ENCODE measurements around the gene RASA4.
"Not testable (repeated sequence)": the region's sequence is repeated elsewhere in the genome, so short reads cannot be mapped to it uniquely, and the experiment has no call there.

The RASA4 gene

DNA sequence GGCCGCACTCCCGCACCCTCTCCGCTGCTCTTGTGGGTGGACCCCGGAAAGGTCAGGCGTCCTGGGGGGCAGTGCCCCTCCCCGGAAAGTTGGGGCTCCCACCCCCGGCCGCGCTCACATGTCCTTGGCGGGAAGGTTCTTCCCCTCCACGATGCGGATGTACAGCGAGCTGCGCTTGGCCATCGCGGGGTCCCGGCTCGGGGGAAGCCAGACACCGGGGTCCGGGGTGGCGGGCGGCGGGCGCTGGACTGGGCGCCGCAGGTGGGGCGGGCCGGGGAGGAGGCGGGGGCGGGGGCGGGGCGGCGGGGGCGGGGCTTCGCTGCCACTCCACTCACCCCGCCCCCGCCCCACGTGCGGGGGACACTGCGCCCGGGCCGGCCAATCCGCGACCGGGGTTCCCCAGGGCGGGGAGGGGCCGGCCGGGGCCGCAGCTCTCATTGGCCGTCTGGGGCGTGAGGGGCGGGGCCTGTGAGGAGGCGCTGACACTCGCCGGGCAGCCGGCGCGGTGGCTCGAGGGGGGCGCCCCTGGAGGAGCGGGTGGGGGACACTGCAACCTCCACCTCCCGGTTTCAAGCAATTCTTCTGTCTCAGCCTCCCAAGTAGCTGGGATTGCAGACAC lies at the start of gene RASA4:
TSS of gene RASA4 (minus strand) at position 250 of the 619 bp plus-strand sequence. CDS start at position 183, 67 bp downstream.
- DNase-seq, result not testable (repeated sequence)

DNA sequence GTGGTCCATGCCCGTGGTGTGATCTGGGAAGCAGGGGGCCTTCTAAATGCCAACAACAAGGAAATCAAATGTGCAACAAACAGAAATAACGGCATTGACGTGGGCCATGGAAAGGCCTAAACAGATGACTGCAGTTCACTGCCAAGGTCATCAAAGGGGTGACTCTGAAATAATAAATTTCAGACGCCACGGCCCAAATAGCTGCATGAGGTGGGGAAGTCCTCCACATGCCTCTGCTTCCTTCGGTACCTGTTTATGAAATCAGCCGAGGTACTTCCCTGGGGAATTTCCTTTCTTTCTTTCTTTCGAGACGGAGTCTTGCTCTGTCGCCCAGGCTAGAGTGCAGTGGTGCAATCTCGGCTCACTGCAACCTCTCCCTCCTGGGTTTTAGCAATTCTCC lies 48.2 kb upstream of the RASA4 start:
- DNase-seq, result not testable (repeated sequence)

DNA sequence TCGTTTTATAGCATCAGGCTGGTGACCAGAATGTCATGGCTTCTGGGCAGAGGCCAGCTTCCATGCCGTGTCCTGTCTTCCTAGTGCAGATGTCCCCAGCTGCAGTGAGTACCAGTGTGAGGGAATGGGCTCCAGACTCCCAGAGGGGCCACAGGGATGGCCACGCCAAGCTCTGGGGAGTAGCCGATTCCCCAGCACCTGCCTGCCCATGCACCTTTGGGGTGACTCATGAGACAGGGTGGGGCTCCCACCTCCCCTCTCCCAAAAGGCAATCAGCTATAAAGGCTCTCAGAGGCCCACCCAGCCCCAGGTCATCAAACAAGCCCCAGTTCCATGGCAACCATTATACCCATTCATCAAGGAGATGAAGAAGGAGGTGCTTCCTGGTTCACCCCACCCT lies 33.4 kb upstream of the RASA4 start, which contains the start of gene SPDYE2B:
TSS of gene SPDYE2B (plus strand) at position 396 of the 400 bp plus-strand sequence. CDS start 2,030 bp downstream, outside the sequence.
- DNase-seq, result not testable (repeated sequence)

DNA sequence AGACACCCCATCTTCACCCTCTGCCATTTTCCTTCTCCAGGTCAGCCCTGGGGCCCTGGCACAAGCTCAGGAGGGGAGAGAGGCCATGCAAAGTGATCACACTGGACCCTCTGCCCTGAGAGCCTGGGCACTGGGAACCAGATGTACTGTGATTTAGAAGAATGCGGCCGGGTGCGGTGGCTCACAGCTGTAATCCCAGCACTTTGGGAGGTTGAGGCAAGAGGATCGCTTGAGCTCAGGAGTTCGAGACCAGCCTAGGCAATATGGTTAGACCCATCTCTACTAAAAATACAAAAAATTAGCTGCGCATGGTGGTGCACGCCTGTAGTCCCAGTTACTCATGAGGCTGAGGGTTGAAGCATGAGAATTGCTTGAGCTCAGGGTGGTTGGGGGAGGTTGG lies 31.3 kb upstream of the RASA4 start:
- DNase-seq, result not testable (repeated sequence)

DNA sequence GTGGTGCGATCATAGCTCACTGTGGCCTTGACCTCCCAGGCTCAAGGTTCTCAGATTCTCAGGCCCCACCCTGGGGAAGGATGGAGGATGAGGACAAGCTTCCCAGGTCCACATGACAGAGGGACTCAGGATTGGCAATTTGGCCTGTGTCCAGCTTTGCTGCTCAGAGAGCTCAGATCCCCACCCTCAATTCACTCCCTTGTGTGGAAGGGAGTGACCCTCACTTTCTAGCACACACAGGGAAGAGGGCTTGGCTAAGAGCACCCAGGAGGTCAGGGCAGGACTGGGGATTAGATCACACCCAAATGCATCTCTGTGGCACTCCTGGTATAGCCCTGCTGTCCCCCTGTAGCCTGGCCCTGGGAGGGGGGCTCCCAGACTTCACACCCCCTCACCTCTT lies 26.8 kb upstream of the RASA4 start:
- not testable (repeated sequence) for DNase-seq

DNA sequence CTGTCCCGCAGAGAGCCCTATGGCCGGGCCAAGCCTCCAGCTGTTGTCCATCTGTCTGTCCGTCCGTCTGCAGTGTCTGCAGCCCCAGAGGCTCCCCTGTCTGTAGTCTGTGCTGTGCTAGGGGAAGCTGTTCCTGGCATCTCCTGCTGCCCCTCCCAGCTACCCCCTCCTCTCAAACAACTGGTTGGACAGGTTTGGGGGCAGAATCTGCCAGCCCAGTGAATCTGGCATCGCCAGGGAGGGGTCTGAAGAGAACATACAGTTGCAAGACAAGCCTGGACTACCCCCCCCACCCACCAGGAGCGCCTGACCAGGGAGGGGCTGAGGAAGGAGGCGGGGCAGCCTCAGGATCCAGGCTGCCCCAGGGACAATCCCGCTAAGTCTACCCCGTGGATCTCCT lies 26.1 kb upstream of the RASA4 start, which contains the start of gene UPK3BL1:
TSS of gene UPK3BL1 (minus strand) at position 101 of the 400 bp plus-strand sequence. CDS start at position 51, 50 bp downstream.
- DNase-seq, result not testable (repeated sequence)

DNA sequence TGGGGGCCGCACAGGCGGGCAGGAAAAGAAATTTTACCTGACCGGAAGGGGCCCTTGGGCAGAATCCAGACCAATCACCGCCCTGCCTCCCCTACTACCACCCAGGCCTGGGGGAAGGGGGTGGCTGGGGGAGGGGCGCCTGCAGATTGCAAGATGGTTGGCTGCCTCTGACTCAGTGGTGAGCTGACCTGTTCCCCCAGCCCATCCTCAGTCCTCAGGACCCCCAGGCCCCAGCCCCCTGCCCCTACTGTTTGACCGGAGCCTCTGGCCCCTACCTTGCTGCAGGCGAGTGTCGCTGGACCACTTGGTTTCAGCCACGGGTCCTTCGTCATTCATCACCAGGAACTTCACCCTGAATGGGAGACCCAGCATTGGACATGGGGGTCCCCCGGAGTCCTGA lies 22.3 kb upstream of the RASA4 start:
- not testable (repeated sequence) for DNase-seq

DNA sequence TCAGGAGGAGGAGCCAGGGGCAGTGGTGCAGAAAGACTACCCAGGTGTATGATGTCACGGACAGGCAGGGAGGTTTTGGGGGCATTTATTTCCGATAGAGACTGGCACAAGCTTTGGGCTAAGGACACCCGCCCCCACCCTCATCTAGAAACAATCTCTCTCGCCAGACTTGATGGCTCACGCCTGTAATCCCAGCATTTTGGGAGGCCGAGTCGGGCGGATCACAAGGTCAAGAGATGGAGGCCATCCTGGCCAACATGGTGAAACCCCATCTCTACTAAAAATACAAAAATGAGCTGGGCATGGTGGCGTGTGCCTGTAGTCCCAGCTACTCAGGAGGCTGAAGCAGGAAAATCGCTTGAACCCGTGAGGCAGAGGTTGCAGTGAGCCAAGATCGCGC lies 20.4 kb upstream of the RASA4 start:
- DNase-seq, result not testable (repeated sequence)

DNA sequence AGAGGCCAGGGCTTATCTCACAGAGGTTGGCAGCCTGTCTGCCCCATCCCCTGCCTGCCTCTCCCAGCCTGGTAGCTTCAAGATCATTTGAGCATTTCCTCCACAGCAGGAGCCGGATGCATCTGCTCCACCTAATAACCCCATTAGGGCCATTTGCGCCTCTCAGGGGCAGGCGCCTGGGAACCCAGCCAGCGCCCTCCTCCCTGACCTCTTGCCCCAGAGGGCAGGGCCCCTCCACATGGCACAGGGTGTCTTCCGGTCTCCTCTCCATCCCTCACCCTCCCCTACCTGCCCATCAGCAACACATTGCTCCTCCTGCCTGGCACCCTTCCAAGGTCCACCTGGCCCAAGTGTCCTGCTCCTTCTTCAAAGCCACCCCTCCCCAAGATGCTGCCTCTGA lies 18.8 kb upstream of the RASA4 start:
- not testable (repeated sequence) for DNase-seq

DNA sequence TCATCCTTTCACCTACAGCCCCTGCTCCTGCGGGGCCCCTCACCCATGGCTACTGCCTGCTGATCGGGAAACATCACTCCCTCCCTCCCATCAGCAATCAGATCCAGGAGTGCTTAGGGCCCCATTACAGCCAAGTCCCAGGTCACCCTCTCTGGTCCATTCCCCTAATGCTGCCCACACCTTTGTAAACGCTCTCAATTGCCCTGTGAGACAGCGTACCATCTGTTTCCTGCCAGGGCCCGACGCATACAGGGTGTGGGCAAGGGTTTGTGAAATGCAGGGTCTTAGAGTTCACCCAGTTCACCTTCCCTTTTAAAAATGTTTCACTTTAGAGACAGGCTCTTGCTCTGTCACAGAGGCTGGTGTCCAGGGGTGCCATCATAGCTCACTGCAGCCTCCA lies 17.7 kb upstream of the RASA4 start:
- DNase-seq, result not testable (repeated sequence)

DNA sequence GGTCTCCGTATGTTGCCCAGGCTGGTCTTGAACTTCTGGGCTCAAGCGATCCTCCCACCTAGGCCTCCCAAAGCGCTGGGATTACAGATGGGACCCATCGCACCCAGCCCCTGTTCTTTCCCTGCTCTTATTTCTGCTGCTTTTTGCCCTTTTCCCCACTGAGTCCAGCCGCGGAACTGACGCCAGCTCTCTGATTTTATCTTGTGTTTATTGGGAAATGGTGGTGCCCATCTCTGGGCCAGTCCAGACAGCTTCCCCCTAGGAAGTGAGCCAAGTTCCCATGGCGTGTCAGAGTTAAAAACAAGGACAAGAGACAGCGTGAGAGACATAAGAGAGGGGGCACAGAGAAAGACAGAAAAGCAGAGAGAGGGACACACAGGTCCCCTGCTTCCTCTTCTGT lies 14.1 kb upstream of the RASA4 start:
- DNase-seq, result not testable (repeated sequence)

DNA sequence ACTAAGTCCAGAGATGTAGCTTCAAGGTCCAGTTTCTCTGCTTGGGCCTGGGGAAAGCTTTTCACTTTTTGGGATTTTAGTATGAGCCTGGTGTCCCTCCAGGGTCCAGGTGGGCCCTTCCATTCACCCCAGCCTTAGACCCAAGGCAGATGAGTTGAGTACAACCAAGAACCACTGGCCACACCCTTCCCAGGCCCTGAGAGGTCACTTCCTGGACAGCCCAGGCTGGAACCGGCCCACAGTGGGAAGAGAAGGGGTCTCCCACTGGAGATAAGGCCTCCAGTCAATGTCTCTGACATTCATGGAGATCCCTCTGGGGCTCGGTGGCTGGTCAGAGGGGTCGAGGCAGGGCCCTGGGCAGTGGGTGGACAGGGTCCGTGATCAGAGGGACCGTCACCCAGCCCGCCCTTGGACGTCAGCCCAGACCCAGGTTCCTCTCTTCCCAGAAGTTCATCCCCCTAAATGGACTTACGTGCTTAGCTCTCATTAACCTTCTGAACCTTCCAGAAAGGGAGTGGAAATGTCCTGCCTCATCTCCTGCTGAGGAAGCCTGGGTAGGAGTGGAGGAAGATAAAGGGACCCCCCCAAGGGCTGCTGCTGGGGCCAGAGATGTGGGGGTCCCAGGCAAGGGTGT lies 10.8 kb upstream of the RASA4 start:
- DNase-seq, result not testable (repeated sequence)

DNA sequence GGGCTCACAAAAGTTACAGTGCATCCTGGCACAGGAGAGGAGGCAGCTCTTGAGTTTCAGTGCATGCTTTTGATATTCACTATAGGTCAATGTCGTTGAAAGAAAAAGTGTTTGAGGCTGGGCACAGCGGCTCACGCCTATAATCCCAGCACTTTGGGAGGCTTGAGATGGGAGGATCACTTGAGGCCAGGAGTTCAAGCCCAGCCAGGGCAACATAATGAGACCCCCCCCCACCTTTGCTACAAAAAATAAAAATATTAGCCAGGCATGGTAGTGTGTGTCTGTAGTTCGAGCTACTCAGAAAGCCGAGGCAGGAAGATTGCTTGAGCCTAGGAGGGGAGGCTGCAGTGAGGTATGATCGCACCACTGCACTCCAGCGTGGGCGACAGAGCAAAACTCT lies 1.6 kb upstream of the RASA4 start:
- not testable (repeated sequence) for DNase-seq

DNA sequence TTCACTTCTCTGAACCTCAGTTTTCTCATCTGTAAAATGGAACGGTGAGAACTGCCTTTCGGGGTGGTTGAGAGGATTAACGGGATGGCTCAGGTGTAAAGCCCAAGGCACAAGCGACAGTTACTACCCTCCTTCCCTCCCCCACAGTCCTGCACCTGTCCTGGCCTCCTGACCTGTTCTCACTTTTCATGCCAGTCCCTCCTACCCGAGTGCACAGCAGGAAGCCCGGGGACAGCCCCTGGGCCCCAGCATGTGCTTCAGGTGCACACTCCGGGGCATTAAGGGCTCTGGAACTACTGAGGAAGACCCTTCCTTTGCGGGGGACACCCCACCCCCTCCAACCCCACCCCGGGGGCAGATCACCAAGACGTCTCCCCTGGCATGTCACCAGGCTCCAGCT lies 626 bp downstream of the RASA4 start:
- not testable (repeated sequence) for DNase-seq

DNA sequence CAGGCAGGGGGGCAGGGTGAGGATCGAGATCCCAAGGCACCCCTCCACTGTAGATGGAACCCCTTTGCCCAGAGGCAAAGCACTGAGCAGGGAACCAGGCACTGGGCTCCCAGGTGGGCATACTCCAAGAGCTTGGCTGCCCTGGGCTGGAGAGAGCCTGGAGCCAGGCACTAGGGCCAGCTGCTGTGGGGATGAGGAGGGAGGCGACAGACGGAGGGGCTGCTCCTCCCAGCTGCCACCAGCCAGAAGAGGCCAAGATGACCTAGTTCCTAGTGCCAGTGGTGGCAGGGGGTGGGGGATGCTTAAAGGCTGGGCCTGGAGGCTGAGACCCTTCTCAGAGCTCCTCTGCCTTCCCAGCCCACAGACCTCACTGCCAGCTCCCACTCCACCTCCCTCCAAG lies 1.7 kb downstream of the RASA4 start:
- DNase-seq, result not testable (repeated sequence)

DNA sequence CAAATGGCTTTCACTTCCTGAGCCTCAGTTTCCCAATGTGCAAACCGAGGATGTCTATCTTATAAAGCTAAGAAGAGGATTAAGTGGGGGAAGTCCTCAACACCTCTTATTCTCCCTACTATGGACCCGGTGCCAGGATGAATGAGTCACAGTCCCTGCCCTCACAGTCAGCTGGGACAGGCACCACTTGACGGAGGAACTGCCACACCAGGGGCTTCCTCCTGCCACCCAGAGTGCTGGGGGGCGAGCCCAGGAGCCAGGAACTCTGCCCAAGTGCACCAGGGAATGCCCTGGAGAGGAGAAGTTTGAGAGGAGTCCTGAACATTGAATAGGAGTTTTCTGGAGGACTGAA lies 2.2 kb downstream of the RASA4 start:
- not testable (repeated sequence) for DNase-seq

DNA sequence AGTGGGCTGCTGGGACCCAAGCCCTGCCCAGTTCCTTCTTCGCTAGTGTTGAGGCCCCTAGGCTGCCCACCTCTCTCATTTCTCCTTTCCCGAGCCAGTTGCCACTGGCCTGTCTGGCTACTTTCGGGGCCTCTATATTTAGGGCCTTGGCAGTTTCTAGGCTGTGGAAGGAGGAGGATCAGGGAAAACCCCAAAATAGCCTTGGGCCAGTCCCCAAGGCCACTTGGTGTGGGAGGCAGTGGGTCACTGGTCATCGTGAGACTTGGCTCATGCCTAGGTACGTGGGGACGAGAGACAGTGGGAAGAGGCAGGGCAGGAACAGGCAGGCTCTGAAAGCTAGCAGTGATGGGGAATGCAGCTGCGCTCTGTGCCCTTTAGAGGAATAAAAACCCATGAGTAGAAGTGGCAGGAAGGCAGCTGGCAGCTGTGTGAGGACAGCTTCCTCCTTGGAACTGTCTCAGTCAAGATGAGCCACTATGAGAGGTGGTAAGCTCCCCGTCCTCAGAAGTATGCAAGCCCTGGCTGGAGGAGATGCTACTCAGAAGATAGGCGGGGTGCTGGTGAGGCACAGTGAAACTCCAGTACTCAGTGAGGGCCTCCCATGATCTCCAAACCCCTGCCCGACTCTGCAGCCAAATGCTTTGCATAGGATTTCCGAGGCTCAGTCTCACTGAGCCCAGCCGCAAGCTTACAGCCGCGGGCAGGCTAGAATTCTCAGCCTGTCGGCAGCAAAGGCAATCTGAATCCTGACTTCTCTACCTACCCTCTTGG lies 2.8 kb downstream of the RASA4 start:
- not testable (repeated sequence) for DNase-seq

DNA sequence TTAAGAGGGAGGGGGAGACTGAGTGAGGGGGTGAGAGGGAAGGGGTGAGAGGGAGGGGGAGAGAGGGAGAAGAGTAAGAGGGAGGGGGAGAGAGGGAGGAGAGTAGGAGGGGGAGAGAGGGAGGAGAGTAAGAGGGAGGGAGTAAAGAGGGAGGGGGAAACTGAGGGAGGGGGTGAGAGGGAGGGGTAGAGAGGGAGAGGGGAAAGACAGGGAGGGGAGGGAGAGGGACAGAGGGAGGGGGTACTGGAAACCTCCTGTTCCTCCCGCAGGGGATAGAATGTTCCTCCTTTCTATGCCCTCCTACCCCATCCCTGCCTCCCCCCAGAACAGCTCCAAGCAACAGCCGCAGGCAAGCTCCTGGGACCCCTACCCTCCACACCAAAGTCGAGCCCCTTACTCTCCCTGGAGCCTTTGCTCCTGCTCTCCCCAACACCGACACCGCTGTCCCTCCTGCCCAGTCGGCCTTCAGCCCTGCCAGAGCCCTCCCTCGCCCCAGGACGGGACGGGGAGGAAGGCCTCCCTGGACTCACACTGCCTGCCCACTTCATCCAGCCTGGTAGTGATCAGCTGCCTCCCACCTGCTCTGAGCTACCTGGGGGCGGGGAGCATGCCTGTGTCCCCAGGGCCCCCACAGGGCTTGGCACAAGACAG lies 4.8 kb downstream of the RASA4 start:
- not testable (repeated sequence) for DNase-seq

DNA sequence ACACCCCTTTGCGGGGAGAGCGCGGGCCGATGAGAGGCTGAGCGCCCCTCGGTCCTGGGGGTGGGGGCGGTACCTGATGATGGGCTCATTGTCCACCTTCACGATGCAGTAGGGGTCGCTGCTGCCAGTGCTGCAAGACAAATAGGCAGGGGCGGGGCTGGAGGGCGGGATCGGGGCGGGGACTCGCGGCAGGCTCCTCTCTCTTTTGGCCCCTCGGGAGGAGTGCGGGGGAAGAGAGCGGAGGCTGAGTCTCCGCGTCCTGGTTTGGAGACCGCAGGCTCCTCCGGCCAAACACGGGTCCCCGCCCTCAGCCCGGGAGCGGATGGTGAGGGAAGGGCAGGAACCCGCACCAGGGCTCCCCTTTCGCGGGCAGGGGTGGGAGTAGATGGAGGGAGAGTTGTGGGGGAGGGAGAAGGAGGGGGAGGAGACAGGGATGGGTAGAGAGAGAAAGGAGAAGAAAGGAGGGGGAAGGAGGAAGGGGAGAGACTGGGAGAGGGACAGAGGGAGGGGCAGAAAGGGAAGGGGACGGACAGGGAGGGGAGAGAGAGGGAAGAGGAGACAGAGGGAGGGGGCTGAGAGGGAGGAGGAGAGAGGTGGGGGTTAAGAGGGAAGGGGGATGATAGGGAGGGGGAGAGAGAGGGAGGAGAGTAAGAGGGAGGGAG lies 5.4 kb downstream of the RASA4 start:
- DNase-seq, result not testable (repeated sequence)

DNA sequence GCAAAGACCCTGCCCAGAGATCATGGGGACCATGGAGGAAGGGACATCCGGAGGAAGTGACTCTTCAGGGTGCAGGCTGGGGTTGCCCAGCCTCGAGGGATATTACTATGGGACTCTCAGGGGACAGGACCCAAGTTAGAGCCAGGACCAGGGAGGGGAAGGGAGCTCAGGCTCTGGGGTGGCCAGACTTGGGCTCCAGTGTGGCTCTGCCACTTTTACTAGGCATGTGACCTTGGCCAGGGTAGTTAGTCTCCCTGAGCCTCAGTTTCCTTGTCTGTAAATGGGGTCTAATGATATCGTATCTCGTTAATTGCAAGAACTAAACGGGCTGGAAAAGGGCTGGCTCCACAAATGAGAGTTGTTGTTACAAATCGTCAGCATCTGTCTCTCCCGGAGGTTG lies 6.1 kb downstream of the RASA4 start:
- not testable (repeated sequence) for DNase-seq

DNA sequence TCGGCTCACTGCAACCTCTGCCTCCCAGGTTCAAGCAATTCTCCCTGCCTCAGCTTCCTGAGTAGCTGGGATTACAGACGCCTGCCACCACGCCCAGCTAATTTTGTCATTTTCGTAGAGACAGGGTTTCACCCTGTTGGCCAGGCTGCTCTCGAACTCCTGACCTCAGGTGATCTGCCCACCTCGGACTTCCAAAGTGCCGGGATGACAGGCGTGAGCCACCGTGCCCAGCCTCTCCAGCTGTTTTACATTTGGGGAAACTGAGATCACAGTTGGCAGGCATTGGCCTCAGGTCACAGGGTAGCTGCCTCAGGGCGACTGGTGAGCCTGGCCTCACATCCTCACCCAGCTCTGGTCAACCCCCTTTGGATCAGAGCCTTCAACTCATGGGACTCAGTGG lies 6.8 kb downstream of the RASA4 start:
- DNase-seq, result not testable (repeated sequence)

DNA sequence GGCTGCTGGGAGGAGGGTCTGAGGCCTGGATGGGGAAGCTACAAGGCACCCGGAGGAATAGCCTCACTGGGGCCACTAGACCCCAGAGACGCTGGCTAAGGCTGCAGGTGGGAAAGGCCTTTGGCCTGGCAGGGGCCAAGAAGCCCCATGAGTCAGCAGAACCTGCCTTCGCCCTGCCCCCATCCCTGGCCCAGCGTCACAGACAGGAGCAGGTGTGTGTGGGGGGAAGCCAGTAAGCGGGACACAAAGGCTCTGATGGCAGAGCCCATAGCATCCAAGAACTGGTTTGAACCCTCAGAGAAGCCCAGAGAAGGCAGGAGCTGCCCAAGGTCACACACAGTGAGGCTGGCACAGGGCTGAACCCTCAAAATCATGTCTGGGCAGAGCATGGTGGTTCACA lies 9.7 kb downstream of the RASA4 start:
- not testable (repeated sequence) for DNase-seq

All from NCI-H187 (cell line).